Stimulated activated CD4-positive, alpha-beta T cell treated with anti-CD3 and anti-CD28 coated beads, Interleukin-4, amount 100 ng/mL, for 24 hours (primary cell): Measurements from ENCODE around the gene SLC6A20.

Experiments used
- DNase-seq: peaks from one replicate; pipeline ENCODE4 v3.0.0-alpha.2; 2020

The SLC6A20 gene

GRCh38 chr3:45715945-45716344 is 80.4 kb downstream of the SLC6A20 start:
- DNase-seq = no peak

GRCh38 chr3:45712434-45713110 is 83.8 kb downstream of the SLC6A20 start:
- no peak for DNase-seq

GRCh38 chr3:45711931-45712330 is 84.4 kb downstream of the SLC6A20 start:
- DNase-seq = no peak

GRCh38 chr3:45705839-45706808 is 90.2 kb downstream of the SLC6A20 start:
- DNase-seq = no peak
